HG02981 (cell line): Measurements from ENCODE around the gene DCD.
"Not testable (repeated sequence)": the region's sequence is repeated elsewhere in the genome, so short reads cannot be mapped to it uniquely, and the experiment has no call there.

Experiments used
- ATAC-seq: cut with Tn5 transposase; IDR thresholded peaks from one replicate; pipeline ENCODE4 v1.9.1; 2021; ENCODE audit warnings: mild to moderate bottlenecking, moderate library complexity; ENCODE audit not compliant: unreplicated experiment

DCD gene

GRCh38 chr12:54654926-54655325, 6.8 kb upstream of the DCD start:
- no peak for ATAC-seq

GRCh38 chr12:54653025-54653424, 4.9 kb upstream of the DCD start:
- no peak for ATAC-seq

- no peak for ATAC-seq
These were observed 2.7 kb upstream of the DCD start for GRCh38 chr12:54650889-54651288.

- no peak for ATAC-seq
These were observed 2.2 kb upstream of the DCD start for GRCh38 chr12:54650409-54650808.

GRCh38 chr12:54649825-54650224, 1.7 kb upstream of the DCD start:
- no peak for ATAC-seq

GRCh38 chr12:54641554-54641953, 6.6 kb downstream of the DCD start:
- no peak for ATAC-seq

- no peak for ATAC-seq
These were observed 7.1 kb downstream of the DCD start for GRCh38 chr12:54641089-54641488.

- ATAC-seq = not testable (repeated sequence)
These were observed 9.1 kb downstream of the DCD start for GRCh38 chr12:54639112-54639511.

- ATAC-seq = no peak
These were observed 13.4 kb downstream of the DCD start, which contains the start of gene LACRT for GRCh38 chr12:54634795-54635194. Gene LACRT, minus strand, starts transcription at chr12:54634895. Its CDS starts 54 bp downstream, at chr12:54634841.

- no peak for ATAC-seq
These were observed 16.0 kb downstream of the DCD start for GRCh38 chr12:54631988-54632728.

GRCh38 chr12:54631551-54631950, 16.6 kb downstream of the DCD start:
- ATAC-seq = no peak

GRCh38 chr12:54629925-54630324, 18.2 kb downstream of the DCD start:
- ATAC-seq = no peak

GRCh38 chr12:54628186-54628846, 19.8 kb downstream of the DCD start:
- ATAC-seq = no peak

- no peak for ATAC-seq
These were observed 20.9 kb downstream of the DCD start for GRCh38 chr12:54627304-54627703.

- no peak for ATAC-seq
These were observed 22.6 kb downstream of the DCD start for GRCh38 chr12:54625598-54625997.

- no peak for ATAC-seq
These were observed 23.6 kb downstream of the DCD start for GRCh38 chr12:54624315-54625279.

- no peak for ATAC-seq
These were observed 25.5 kb downstream of the DCD start for GRCh38 chr12:54622463-54623183.

- ATAC-seq = no peak
These were observed 31.1 kb downstream of the DCD start for GRCh38 chr12:54616933-54617680.

GRCh38 chr12:54612225-54612750, 35.9 kb downstream of the DCD start:
- ATAC-seq = no peak

GRCh38 chr12:54611715-54612149, 36.4 kb downstream of the DCD start:
- ATAC-seq = no peak
